ELR (cell line): ENCODE data around the gene ZFYVE28.

ENCODE experiments used
- DNase-seq: peaks from one replicate; pipeline ENCODE4 v3.0.0-alpha.2; 2015; ENCODE audit warnings: low read depth

The ZFYVE28 gene

GRCh38 chr4:2271279-2272025, 147.0 kb downstream of the ZFYVE28 start:
- no peak for DNase-seq

- DNase-seq, result no peak
These were observed 147.9 kb downstream of the ZFYVE28 start for GRCh38 chr4:2270341-2271165.

GRCh38 chr4:2269618-2270163, 148.8 kb downstream of the ZFYVE28 start:
- no peak for DNase-seq

GRCh38 chr4:2269206-2269531, 149.3 kb downstream of the ZFYVE28 start:
- no peak for DNase-seq

- DNase-seq, result no peak
These were observed 149.9 kb downstream of the ZFYVE28 start for GRCh38 chr4:2268357-2269205.

- no peak for DNase-seq
These were observed 150.6 kb downstream of the ZFYVE28 start for GRCh38 chr4:2267841-2268240.

GRCh38 chr4:2267320-2267811, 151.1 kb downstream of the ZFYVE28 start:
- DNase-seq, result no peak

- no peak for DNase-seq
These were observed 151.6 kb downstream of the ZFYVE28 start for GRCh38 chr4:2266821-2267220.

- DNase-seq, result no peak
These were observed 152.3 kb downstream of the ZFYVE28 start for GRCh38 chr4:2266181-2266580.

- no peak for DNase-seq
These were observed 153.0 kb downstream of the ZFYVE28 start for GRCh38 chr4:2265113-2266110.

GRCh38 chr4:2264481-2265041, 153.9 kb downstream of the ZFYVE28 start:
- no peak for DNase-seq

- no peak for DNase-seq
These were observed 154.5 kb downstream of the ZFYVE28 start for GRCh38 chr4:2263926-2264321.

GRCh38 chr4:2262944-2263250, 155.5 kb downstream of the ZFYVE28 start:
- DNase-seq, result no peak

- peak; percentile 99 for DNase-seq
These were observed 156.1 kb downstream of the ZFYVE28 start for GRCh38 chr4:2262145-2262943.

GRCh38 chr4:2261853-2262144, 156.6 kb downstream of the ZFYVE28 start, which contains the start of gene MXD4:
Gene MXD4, minus strand, starts transcription at chr4:2262109. Its CDS starts 129 bp downstream, at chr4:2261980.
- no peak for DNase-seq

GRCh38 chr4:2261110-2261852, 157.2 kb downstream of the ZFYVE28 start:
- DNase-seq, result peak; percentile 67

GRCh38 chr4:2260344-2261109, 157.9 kb downstream of the ZFYVE28 start:
- DNase-seq, result no peak

GRCh38 chr4:2259541-2260343, 158.7 kb downstream of the ZFYVE28 start:
- no peak for DNase-seq
